HG02610 (cell line): ENCODE measurements around the gene AUTS2.

Source experiments
- ATAC-seq: cut with Tn5 transposase; IDR thresholded peaks from one replicate; pipeline ENCODE4 v1.9.1; 2021; ENCODE audit warnings: mild to moderate bottlenecking, moderate library complexity; ENCODE audit not compliant: unreplicated experiment

The AUTS2 gene

GRCh38 chr7:70542750-70543376, 944.6 kb downstream of the AUTS2 start:
- no peak for ATAC-seq

- no peak for ATAC-seq
Measured at GRCh38 chr7:70544016-70544415, 945.7 kb downstream of the AUTS2 start.

- peak; percentile 53 for ATAC-seq
Measured at GRCh38 chr7:70545214-70545613, 946.9 kb downstream of the AUTS2 start.

GRCh38 chr7:70552141-70552540, 953.9 kb downstream of the AUTS2 start:
- no peak for ATAC-seq

- no peak for ATAC-seq
Measured at GRCh38 chr7:70553364-70553763, 955.1 kb downstream of the AUTS2 start.

GRCh38 chr7:70554646-70555045, 956.4 kb downstream of the AUTS2 start:
- ATAC-seq = no peak

GRCh38 chr7:70556761-70557160, 958.5 kb downstream of the AUTS2 start:
- ATAC-seq = no peak

- ATAC-seq = no peak
Measured at GRCh38 chr7:70557338-70557737, 959.1 kb downstream of the AUTS2 start.

- no peak for ATAC-seq
Measured at GRCh38 chr7:70559815-70560214, 961.5 kb downstream of the AUTS2 start.

- no peak for ATAC-seq
Measured at GRCh38 chr7:70563960-70564359, 965.7 kb downstream of the AUTS2 start.

GRCh38 chr7:70565721-70566370, 967.6 kb downstream of the AUTS2 start:
- no peak for ATAC-seq

- no peak for ATAC-seq
Measured at GRCh38 chr7:70566671-70567070, 968.4 kb downstream of the AUTS2 start.

GRCh38 chr7:70568674-70569334, 970.5 kb downstream of the AUTS2 start:
- no peak for ATAC-seq

- peak; percentile 77 for ATAC-seq
Measured at GRCh38 chr7:70569335-70569819, 971.1 kb downstream of the AUTS2 start.

GRCh38 chr7:70570029-70570428, 971.8 kb downstream of the AUTS2 start:
- no peak for ATAC-seq

- no peak for ATAC-seq
Measured at GRCh38 chr7:70570961-70571360, 972.7 kb downstream of the AUTS2 start.

- no peak for ATAC-seq
Measured at GRCh38 chr7:70571403-70571934, 973.2 kb downstream of the AUTS2 start.

- no peak for ATAC-seq
Measured at GRCh38 chr7:70571961-70572360, 973.7 kb downstream of the AUTS2 start.

- no peak for ATAC-seq
Measured at GRCh38 chr7:70572571-70572970, 974.3 kb downstream of the AUTS2 start.

GRCh38 chr7:70573071-70573661, 974.9 kb downstream of the AUTS2 start:
- ATAC-seq = no peak

GRCh38 chr7:70573696-70574095, 975.4 kb downstream of the AUTS2 start:
- no peak for ATAC-seq
